ENCODE results near the gene SQSTM1. TPM values are rescaled to one million over a fixed set of nuclear protein-coding genes. Genes with fewer than 3 reads are reported as not detected.
A peak's percentile ranks its signal among the peaks of the same experiment; 100 is the strongest.

Gene SQSTM1
- total RNA-seq, 1 donor from 2014 or later, result 27.6 TPM

- H3K9me3 Mint-ChIP-seq, result peaks cover 4% of the 10 kb centered on the region
These were observed 5.0 kb upstream of the SQSTM1 start for GRCh38 chr5:179815491-179816249.

DNA sequence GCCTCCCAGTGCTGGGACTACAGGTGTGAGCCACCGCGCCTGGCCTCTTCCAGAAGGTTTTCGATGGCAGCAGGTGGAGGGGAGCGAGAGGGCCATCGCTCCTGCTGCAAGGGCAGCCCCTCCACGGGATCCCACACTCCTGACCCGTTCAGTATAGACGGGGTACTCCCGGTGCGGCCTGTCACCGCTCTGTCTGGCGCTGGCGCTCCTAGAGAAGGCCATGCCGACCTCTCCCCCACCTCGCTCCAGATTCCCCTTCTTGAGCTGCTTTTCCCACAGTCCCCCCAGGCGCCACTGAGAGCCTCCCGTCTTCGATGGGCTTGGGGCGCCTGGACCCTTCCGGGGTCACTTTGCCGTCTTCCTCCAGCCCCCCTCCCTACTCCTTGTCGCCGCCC lies 4.3 kb upstream of the SQSTM1 start:
- Histone ChIP-seq H3K27ac (no peak overlapping the region), H3K4me1 (peaks cover 15% of the 10 kb centered on the region), H3F3A (ENCODE audit: low read depth) (peaks cover 25% of the 10 kb centered on the region), H3K9me3 (ENCODE audit: low read depth) (no peaks in the 10 kb centered on the region), H3K9ac (no peak overlapping the region), H2AFZ (replicated peaks) (no peak overlapping the region), H4K20me1 (ENCODE audit: low read depth) (peaks cover 14% of the 10 kb centered on the region), H3K4me2 (peak overlapping the region; percentile 89), H3K79me2 (ENCODE audit: low read depth) (peaks cover 4% of the 10 kb centered on the region), H3K4me3 (peak overlapping the region; percentile 52), H3K36me3 (no peaks in the 10 kb centered on the region), H3K27me3 (peaks cover 34% of the 10 kb centered on the region)
- no peak for DNase-seq (ENCODE audit: low spot score)
- Mint-ChIP-seq H3K27me3 (ENCODE audit: insufficient read depth, low read depth) (peaks cover 11% of the 10 kb centered on the region), H3K36me3 (peaks cover 24% of the 10 kb centered on the region), H3K4me3 (no peak overlapping the region), H3K4me1 (peaks cover 19% of the 10 kb centered on the region), H3K9me3 (peaks cover 4% of the 10 kb centered on the region), H3K27ac (no peak overlapping the region)
- TF ChIP-seq EZH2 (IDR thresholded peaks at IDR 0.05) (no peak), EZH2phosphoT487 (IDR thresholded peaks at IDR 0.05) (no peak)
- TF ChIP-seq, protein P1, sequence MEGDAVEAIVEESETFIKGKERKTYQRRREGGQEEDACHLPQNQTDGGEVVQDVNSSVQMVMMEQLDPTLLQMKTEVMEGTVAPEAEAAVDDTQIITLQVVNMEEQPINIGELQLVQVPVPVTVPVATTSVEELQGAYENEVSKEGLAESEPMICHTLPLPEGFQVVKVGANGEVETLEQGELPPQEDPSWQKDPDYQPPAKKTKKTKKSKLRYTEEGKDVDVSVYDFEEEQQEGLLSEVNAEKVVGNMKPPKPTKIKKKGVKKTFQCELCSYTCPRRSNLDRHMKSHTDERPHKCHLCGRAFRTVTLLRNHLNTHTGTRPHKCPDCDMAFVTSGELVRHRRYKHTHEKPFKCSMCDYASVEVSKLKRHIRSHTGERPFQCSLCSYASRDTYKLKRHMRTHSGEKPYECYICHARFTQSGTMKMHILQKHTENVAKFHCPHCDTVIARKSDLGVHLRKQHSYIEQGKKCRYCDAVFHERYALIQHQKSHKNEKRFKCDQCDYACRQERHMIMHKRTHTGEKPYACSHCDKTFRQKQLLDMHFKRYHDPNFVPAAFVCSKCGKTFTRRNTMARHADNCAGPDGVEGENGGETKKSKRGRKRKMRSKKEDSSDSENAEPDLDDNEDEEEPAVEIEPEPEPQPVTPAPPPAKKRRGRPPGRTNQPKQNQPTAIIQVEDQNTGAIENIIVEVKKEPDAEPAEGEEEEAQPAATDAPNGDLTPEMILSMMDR (IDR thresholded peaks at IDR 0.05), result no peak

More at GRCh38 chr5:179815491-179816249, 5.0 kb upstream of the SQSTM1 start:
- H3F3A ChIP-seq (ENCODE audit: low read depth), result peaks cover 25% of the 10 kb centered on the region
- Mint-ChIP-seq H3K4me3 (peak overlapping the region; percentile 11), H3K4me1 (peaks cover 19% of the 10 kb centered on the region), H3K27me3 (ENCODE audit: insufficient read depth, low read depth) (peaks cover 13% of the 10 kb centered on the region), H3K27ac (no peak overlapping the region), H3K36me3 (peaks cover 24% of the 10 kb centered on the region)
- no peaks in the 10 kb centered on the region for H3K36me3 ChIP-seq
- H4K20me1 ChIP-seq (ENCODE audit: low read depth), result peaks cover 11% of the 10 kb centered on the region
- no peak overlapping the region for H2AFZ ChIP-seq (replicated peaks)
- H3K9me3 ChIP-seq (ENCODE audit: low read depth), result no peaks in the 10 kb centered on the region
- no peak overlapping the region for H3K4me3 ChIP-seq
- peaks cover 34% of the 10 kb centered on the region for H3K27me3 ChIP-seq
- H3K27ac ChIP-seq, result no peak overlapping the region
- TF ChIP-seq, protein P1 (IDR thresholded peaks at IDR 0.05), result no peak
- TF ChIP-seq EZH2phosphoT487 (IDR thresholded peaks at IDR 0.05) (no peak), EZH2 (IDR thresholded peaks at IDR 0.05) (no peak)
- H3K4me1 ChIP-seq, result peaks cover 15% of the 10 kb centered on the region
- H3K4me2 ChIP-seq, result no peak overlapping the region
- H3K9ac ChIP-seq, result no peak overlapping the region
- no peaks in the 10 kb centered on the region for H3K79me2 ChIP-seq (ENCODE audit: low read depth)
- no peak for DNase-seq (ENCODE audit: low spot score)

- Histone ChIP-seq H3K27ac (no peak overlapping the region), H3K36me3 (no peaks in the 10 kb centered on the region), H4K20me1 (ENCODE audit: low read depth) (peaks cover 19% of the 10 kb centered on the region), H3K4me2 (peak overlapping the region; percentile 89), H3K4me3 (peak overlapping the region; percentile 52), H3F3A (ENCODE audit: low read depth) (peaks cover 25% of the 10 kb centered on the region), H3K27me3 (peaks cover 34% of the 10 kb centered on the region), H3K79me2 (ENCODE audit: low read depth) (peaks cover 9% of the 10 kb centered on the region), H2AFZ (replicated peaks) (no peak overlapping the region), H3K9ac (no peak overlapping the region), H3K9me3 (ENCODE audit: low read depth) (no peaks in the 10 kb centered on the region), H3K4me1 (peaks cover 17% of the 10 kb centered on the region)
- Mint-ChIP-seq H3K4me3 (peak overlapping the region; percentile 55), H3K27me3 (ENCODE audit: insufficient read depth, low read depth) (peaks cover 13% of the 10 kb centered on the region), H3K4me1 (peaks cover 25% of the 10 kb centered on the region), H3K27ac (no peak overlapping the region), H3K36me3 (peaks cover 24% of the 10 kb centered on the region), H3K9me3 (peaks cover 4% of the 10 kb centered on the region)
- DNase-seq (ENCODE audit: low spot score), result peak; percentile 52
- TF ChIP-seq, protein P1 (IDR thresholded peaks at IDR 0.05), result peak; percentile 32
- TF ChIP-seq EZH2phosphoT487 (IDR thresholded peaks at IDR 0.05) (no peak), EZH2 (IDR thresholded peaks at IDR 0.05) (peak; percentile 38)
These were observed 3.8 kb upstream of the SQSTM1 start for GRCh38 chr5:179816796-179817469.

All from neural progenitor cell (in vitro differentiated cells).